Measurements from ENCODE around the gene B3GALT5.

The B3GALT5 gene

GRCh38 chr21:39712976-39713375, 100.2 kb downstream of the B3GALT5 start:
- no peak overlapping the region for H3K4me3 ChIP-seq (ENCODE audit: low read depth, low read length)
- TF ChIP-seq CTCF (IDR thresholded peaks at IDR 0.05; ENCODE audit: low read depth, low read length) = no peak

- TF ChIP-seq CTCF (IDR thresholded peaks at IDR 0.05; ENCODE audit: low read depth, low read length) = no peak
These were observed 101.2 kb downstream of the B3GALT5 start for GRCh38 chr21:39713905-39714304.

GRCh38 chr21:39714331-39714730, 101.6 kb downstream of the B3GALT5 start:
- TF ChIP-seq CTCF (IDR thresholded peaks at IDR 0.05; ENCODE audit: low read depth, low read length) = no peak

More at GRCh38 chr21:39713905-39714304, 101.2 kb downstream of the B3GALT5 start:
- H3K4me3 ChIP-seq (ENCODE audit: low read depth, low read length) = no peak overlapping the region

GRCh38 chr21:39715804-39716397, 103.2 kb downstream of the B3GALT5 start:
- TF ChIP-seq CTCF (IDR thresholded peaks at IDR 0.05; ENCODE audit: low read depth, low read length) = peak; percentile 48; the same call in 1 of the 2 replicates
- H3K4me3 ChIP-seq (ENCODE audit: low read depth, low read length) = no peak overlapping the region

More at GRCh38 chr21:39714331-39714730, 101.6 kb downstream of the B3GALT5 start:
- H3K4me3 ChIP-seq (ENCODE audit: low read depth, low read length) = no peak overlapping the region

- no peak overlapping the region for H3K4me3 ChIP-seq (ENCODE audit: low read depth, low read length)
- TF ChIP-seq CTCF (IDR thresholded peaks at IDR 0.05; ENCODE audit: low read depth, low read length) = no peak
These were observed 107.5 kb downstream of the B3GALT5 start for GRCh38 chr21:39720126-39720778.

- no peak for TF ChIP-seq CTCF (IDR thresholded peaks at IDR 0.05; ENCODE audit: low read depth, low read length)
These were observed 109.1 kb downstream of the B3GALT5 start for GRCh38 chr21:39721885-39722284.

More at GRCh38 chr21:39721885-39722284, 109.1 kb downstream of the B3GALT5 start:
- H3K4me3 ChIP-seq (ENCODE audit: low read depth, low read length) = no peak overlapping the region
